Measurements from ENCODE around the gene AQP2. TPM values are rescaled to one million over a fixed set of nuclear protein-coding genes. Genes with fewer than 3 reads are reported as not detected.
A peak's percentile ranks its signal among the peaks of the same experiment; 100 is the strongest.

AQP2 gene
- total and polyA plus RNA-seq, 7 experiments from 2014 or later: not detected

- H3K4me3 ChIP-seq (ENCODE audit: low read length): no peak overlapping the region
- Mint-ChIP-seq H3K36me3 (peaks cover 5 to 23% (median 12%) of the 10 kb centered on the region in 5 donors), H3K4me3 (no peak overlapping the region), H3K27ac (no peak overlapping the region), H3K27me3 (no peaks in the 10 kb centered on the region), H3K4me1 (peaks cover 0 to 12% (median 0%) of the 10 kb centered on the region in 7 donors), H3K9me3 (no peaks in the 10 kb centered on the region)
- intact Hi-C loops (cut with micrococcal nuclease): no loop called here
- no peaks in the 10 kb centered on the region for H3K27me3 ChIP-seq (ENCODE audit: control insufficient read depth in 2 of 2, insufficient read depth in 2 of 2, low read length in 2 of 2)
- no peaks in the 10 kb centered on the region for H3K9me3 ChIP-seq (ENCODE audit: control insufficient read depth in 2 of 3, low read length in 3 of 3)
- ATAC-seq: no peak
- DNase-seq: no peak
- ChIA-PET POLR2A (no interaction called here), CTCF (interaction anchor here (1.9 kb wide), 1 partner anchor 38 kb away, joined by 8 read pairs; no protein-coding TSS in a partner anchor)
- H3K36me3 ChIP-seq (ENCODE audit: control insufficient read depth in 2 of 3, insufficient read depth in 3 of 3, low read length in 3 of 3): peaks cover 0 to 6% (median 3%) of the 10 kb centered on the region in 3 experiments
- no peaks in the 10 kb centered on the region for H3K4me1 ChIP-seq (ENCODE audit: control insufficient read depth in 2 of 2, insufficient read depth in 2 of 2, low read length in 2 of 2)
- no peak overlapping the region for H3K27ac ChIP-seq (ENCODE audit: low read depth, low read length)
These were observed 54.6 kb downstream of the AQP2 start for GRCh38 chr12:50005175-50005574.

DNA sequence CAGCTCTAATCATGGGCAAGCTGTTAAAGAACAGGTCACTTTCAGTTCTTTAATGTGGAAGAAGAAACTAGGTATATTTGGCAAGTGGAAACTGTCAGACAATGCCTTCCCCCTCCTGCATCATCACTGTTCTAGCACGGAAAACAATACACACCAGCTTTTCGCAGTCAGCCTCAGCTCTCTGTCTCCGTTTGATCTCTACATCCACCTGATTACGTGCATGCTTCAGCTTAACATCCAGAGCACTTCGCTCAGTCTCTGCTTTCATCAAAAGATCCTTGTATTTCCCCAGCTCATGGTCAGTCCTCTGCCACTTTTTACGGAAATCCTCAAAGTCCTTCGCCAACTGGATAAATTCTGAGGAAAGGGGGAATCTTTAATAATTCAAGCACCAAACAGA, 55.7 kb downstream of the AQP2 start:
- no peaks in the 10 kb centered on the region for H3K4me1 ChIP-seq (ENCODE audit: control insufficient read depth in 2 of 2, insufficient read depth in 2 of 2, low read length in 2 of 2)
- Mint-ChIP-seq H3K4me1 (peaks cover 0 to 12% (median 0%) of the 10 kb centered on the region in 7 donors), H3K27me3 (no peaks in the 10 kb centered on the region), H3K27ac (peak overlapping the region in 1 of 9 donors; percentile 24), H3K9me3 (no peaks in the 10 kb centered on the region), H3K4me3 (no peak overlapping the region), H3K36me3 (peaks cover under 1 to 18% (median 9%) of the 10 kb centered on the region in 5 donors)
- H3K4me3 ChIP-seq (ENCODE audit: low read length): no peak overlapping the region
- H3K27me3 ChIP-seq (ENCODE audit: control insufficient read depth in 2 of 2, insufficient read depth in 2 of 2, low read length in 2 of 2): no peaks in the 10 kb centered on the region
- POLR2A ChIA-PET: no interaction called here
- ATAC-seq (no peak), DNase-seq (no peak)
- CTCF ChIA-PET: interaction anchor here (1.0 to 1.9 kb wide), 2 partner anchors 17 to 39 kb away, joined by 3 to 8 read pairs; no protein-coding TSS in a partner anchor
- intact Hi-C loops (cut with micrococcal nuclease): no loop called here
- H3K36me3 ChIP-seq (ENCODE audit: control insufficient read depth in 2 of 3, insufficient read depth in 3 of 3, low read length in 3 of 3): peaks cover 0 to 3% (median 0%) of the 10 kb centered on the region in 3 experiments
- H3K27ac ChIP-seq (ENCODE audit: low read depth, low read length): no peak overlapping the region
- no peaks in the 10 kb centered on the region for H3K9me3 ChIP-seq (ENCODE audit: control insufficient read depth in 2 of 3, low read length in 3 of 3)

DNA sequence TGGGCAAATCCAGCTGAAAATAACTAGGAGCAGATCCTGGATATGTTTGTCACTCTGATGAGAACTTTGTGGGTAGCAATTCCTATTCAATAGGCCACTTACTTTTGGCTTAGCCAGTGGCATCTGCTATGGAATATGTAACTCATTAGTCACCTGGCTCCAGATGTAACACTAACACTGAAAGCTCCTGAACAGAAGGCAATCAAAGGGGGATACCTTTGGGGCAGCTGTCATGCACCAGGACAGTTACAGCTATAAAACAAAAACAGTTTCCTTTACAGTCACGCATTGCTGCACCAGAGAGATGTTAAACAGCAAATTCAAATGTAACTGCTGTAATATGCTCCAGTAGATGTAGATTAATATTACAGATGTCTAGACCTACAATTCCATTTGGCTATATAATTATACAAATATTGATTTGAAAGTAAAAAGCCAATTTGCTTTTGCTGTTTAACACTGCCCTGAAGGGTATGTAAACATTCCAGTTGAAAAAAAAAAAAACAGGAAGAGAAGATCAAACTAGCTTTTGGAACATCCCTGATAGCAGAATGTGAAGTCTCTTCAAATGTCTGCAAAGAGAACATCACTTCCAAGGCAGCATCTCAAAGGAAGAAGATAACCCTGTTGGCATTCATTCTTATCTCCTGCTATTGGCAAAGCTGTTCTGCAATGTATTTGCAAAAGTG, 56.4 kb downstream of the AQP2 start:
- no peak for DNase-seq
- ChIA-PET POLR2A (no interaction called here), CTCF (interaction anchor here (1.0 to 1.9 kb wide), 2 partner anchors 16 to 40 kb away, joined by 3 to 8 read pairs; no protein-coding TSS in a partner anchor)
- no peaks in the 10 kb centered on the region for H3K27me3 ChIP-seq (ENCODE audit: control insufficient read depth in 2 of 2, insufficient read depth in 2 of 2, low read length in 2 of 2)
- Mint-ChIP-seq H3K9me3 (no peaks in the 10 kb centered on the region), H3K4me1 (peaks cover 0 to 12% (median 0%) of the 10 kb centered on the region in 7 donors), H3K27ac (peak overlapping the region in 1 of 9 donors; percentile 35), H3K27me3 (no peaks in the 10 kb centered on the region), H3K36me3 (peaks cover 0 to 16% (median 7%) of the 10 kb centered on the region in 5 donors), H3K4me3 (peak overlapping the region in 1 of 10 donors; percentile 6)
- ATAC-seq: no peak
- H3K36me3 ChIP-seq (ENCODE audit: control insufficient read depth in 2 of 3, insufficient read depth in 3 of 3, low read length in 3 of 3): peaks cover 0 to 3% (median 0%) of the 10 kb centered on the region in 3 experiments
- H3K27ac ChIP-seq (ENCODE audit: low read depth, low read length): no peak overlapping the region
- H3K4me1 ChIP-seq (ENCODE audit: control insufficient read depth in 2 of 2, insufficient read depth in 2 of 2, low read length in 2 of 2): no peaks in the 10 kb centered on the region
- H3K4me3 ChIP-seq (ENCODE audit: low read length): no peak overlapping the region
- no peaks in the 10 kb centered on the region for H3K9me3 ChIP-seq (ENCODE audit: control insufficient read depth in 2 of 3, low read length in 3 of 3)
- intact Hi-C loops (cut with micrococcal nuclease): no loop called here

Other genes starting within 250 kb of the AQP2 start
- gene FMNL3, start 243.3 kb upstream of the AQP2 start, total RNA-seq: 10 to 100 TPM; 33.3 to 40.4 (median 39.7) TPM
- gene FMNL3, start 243.3 kb upstream of the AQP2 start, polyA plus RNA-seq: 10 to 100 TPM; 10.4 to 12.0 TPM
- 100 to 1,000 TPM; 307 to 432 (median 381) TPM for gene TMBIM6, start 209.2 kb upstream of the AQP2 start, total RNA-seq
- 100 to 1,000 TPM; 835 to 916 TPM for gene TMBIM6, start 209.2 kb upstream of the AQP2 start, polyA plus RNA-seq
- gene NCKAP5L, start 122.3 kb upstream of the AQP2 start, total RNA-seq: 10 to 100 TPM in 4 of 5 experiments, 1 to 10 TPM in 1; 4.3 to 27.5 (median 12.0) TPM
- gene NCKAP5L, start 122.3 kb upstream of the AQP2 start, polyA plus RNA-seq: 1 to 10 TPM; 1.8 to 5.4 TPM
- gene BCDIN3D, start 107.6 kb upstream of the AQP2 start, total RNA-seq: 10 to 100 TPM in 2 of 5 experiments, 1 to 10 TPM in 3; 3.7 to 17.4 (median 6.8) TPM
- gene BCDIN3D, start 107.6 kb upstream of the AQP2 start, polyA plus RNA-seq: 1 to 10 TPM; 4.8 to 7.4 TPM
- under 1 TPM in 2 of 5 experiments, not detected in 3; 0.22 to 0.85 TPM for gene FAIM2, start 46.8 kb upstream of the AQP2 start, total RNA-seq
- not detected for gene FAIM2, start 46.8 kb upstream of the AQP2 start, polyA plus RNA-seq
- gene AQP5, start 11.1 kb downstream of the AQP2 start, total RNA-seq: not detected
- gene AQP5, start 11.1 kb downstream of the AQP2 start, polyA plus RNA-seq: not detected
- not detected for gene AQP6, start 22.2 kb downstream of the AQP2 start, total RNA-seq
- not detected for gene AQP6, start 22.2 kb downstream of the AQP2 start, polyA plus RNA-seq
- 100 to 1,000 TPM in 1 of 5 experiments, 10 to 100 TPM in 1, 1 to 10 TPM in 3; 4.2 to 111 (median 8.0) TPM for gene RACGAP1, start 74.8 kb downstream of the AQP2 start, total RNA-seq
- gene RACGAP1, start 74.8 kb downstream of the AQP2 start, polyA plus RNA-seq: 10 to 100 TPM in 1 of 2 donors, 1 to 10 TPM in 1; 8.6 to 11.1 TPM
- 10 to 100 TPM in 1 of 5 experiments, 1 to 10 TPM in 3, under 1 TPM in 1; 0.34 to 10.1 (median 2.0) TPM for gene ASIC1, start 106.9 kb downstream of the AQP2 start, total RNA-seq
- under 1 TPM; 0.14 to 0.51 TPM for gene ASIC1, start 106.9 kb downstream of the AQP2 start, polyA plus RNA-seq
- gene SMARCD1, start 134.6 kb downstream of the AQP2 start, total RNA-seq: 10 to 100 TPM; 65.1 to 88.5 (median 67.5) TPM
- gene SMARCD1, start 134.6 kb downstream of the AQP2 start, polyA plus RNA-seq: 10 to 100 TPM in 1 of 2 donors, 1 to 10 TPM in 1; 9.5 to 16.6 TPM
- gene GPD1, start 153.3 kb downstream of the AQP2 start, total RNA-seq: 1 to 10 TPM in 2 of 5 experiments, under 1 TPM in 3; 0.50 to 1.5 (median 0.60) TPM
- not detected for gene GPD1, start 153.3 kb downstream of the AQP2 start, polyA plus RNA-seq
- 10 to 100 TPM; 37.2 to 49.4 (median 46.9) TPM for gene COX14, start 161.5 kb downstream of the AQP2 start, total RNA-seq
- 100 to 1,000 TPM; 202 to 244 TPM for gene COX14, start 161.5 kb downstream of the AQP2 start, polyA plus RNA-seq
- gene CERS5, start 216.6 kb downstream of the AQP2 start, total RNA-seq: 10 to 100 TPM; 41.0 to 52.2 (median 47.7) TPM
- 10 to 100 TPM; 33.7 to 38.1 TPM for gene CERS5, start 216.6 kb downstream of the AQP2 start, polyA plus RNA-seq

All from naive thymus-derived CD4-positive, alpha-beta T cell (primary cell).